Fibroblast of lung (primary cell): Measurements from ENCODE around the gene DAPK3.

Experiments used
- CTCF ChIP-seq, 2 donors: IDR thresholded peaks in 1 of 2; conservative IDR thresholded peaks in 1 of 2; 1 replicate in 1 of 2; 2 replicates in 1 of 2; pipeline ENCODE4 v1.5.1; 2011 to 2012; ENCODE audit warnings: low read length in 2 of 2, control low read depth in 1 of 2, inconsistent platforms in 1 of 2, low read depth in 1 of 2, mild to moderate bottlenecking in 1 of 2
- EZH2 ChIP-seq: IDR thresholded peaks from 2 replicates; pipeline ENCODE4 v1.5.1; 2012; ENCODE audit warnings: low read length, control low read depth, mild to moderate bottlenecking; ENCODE audit errors: missing control alignments

DNA sequence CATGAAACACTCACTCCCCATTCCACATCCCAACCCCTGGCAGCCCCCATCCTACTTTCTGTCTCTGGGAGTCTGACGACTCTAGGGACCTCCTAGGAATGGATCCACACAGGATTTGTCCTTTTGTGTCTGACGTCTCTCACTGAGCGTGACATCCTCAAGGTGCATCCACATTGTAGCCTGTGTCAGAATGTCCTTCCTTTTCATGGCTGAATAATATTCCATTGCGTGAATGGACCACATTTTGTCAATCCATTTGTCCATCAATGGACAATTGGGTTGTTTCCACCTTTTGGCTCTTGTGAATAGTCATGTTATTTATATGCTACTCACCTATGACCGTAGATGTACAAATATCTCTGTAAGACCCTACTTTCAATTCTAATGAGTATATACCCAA lies 54.9 kb downstream of the DAPK3 start:
- no peak for TF ChIP-seq CTCF (conservative IDR thresholded peaks at IDR 0.05 in 1 of 2, IDR thresholded peaks at IDR 0.05 in 1 of 2; ENCODE audit: low read depth in 1 of 2, low read length in 2 of 2)
- no peak for TF ChIP-seq EZH2
